ENCODE measurements around the gene LRRC4C. TPM values are rescaled to one million over a fixed set of nuclear protein-coding genes. Genes with fewer than 3 reads are reported as not detected.

LRRC4C gene
- total RNA-seq, 1 experiment from 2014 or later = 0.72 TPM

DNA sequence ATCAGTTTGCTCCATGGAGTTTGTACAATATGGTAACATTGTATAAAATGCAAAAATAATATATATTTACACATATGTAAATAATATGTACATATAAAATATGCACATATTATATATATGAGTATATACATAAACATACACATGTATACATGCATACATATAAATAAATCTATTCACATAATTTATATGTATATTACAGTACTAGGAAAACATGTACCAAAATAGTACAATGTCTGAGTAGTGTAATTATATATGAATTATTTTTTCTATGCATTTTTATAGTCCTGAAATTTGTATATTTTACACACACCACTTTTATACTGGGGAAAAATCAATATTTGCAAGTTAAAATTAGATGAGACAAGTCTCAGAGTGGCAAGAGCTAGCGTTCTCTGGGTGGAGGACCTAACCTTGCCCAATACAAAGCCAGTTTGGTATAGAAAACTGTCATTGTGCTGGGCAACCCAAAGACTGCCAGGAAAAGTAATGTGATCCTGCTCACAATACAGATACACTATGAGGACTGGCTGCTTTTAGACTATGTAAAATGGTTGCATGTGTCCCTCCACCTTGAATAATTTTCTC is 889.4 kb downstream of the LRRC4C start:
- H3K4me1 Mint-ChIP-seq = no peaks in the 10 kb centered on the region
- DNase-seq (ENCODE audit: low spot score) (no peak), ATAC-seq (no peak)
- no peaks in the 10 kb centered on the region for H3K36me3 Mint-ChIP-seq
- H3K27me3 Mint-ChIP-seq (ENCODE audit: low read depth) = no peaks in the 10 kb centered on the region
- ChIA-PET POLR2A (no interaction called here), CTCF (no interaction called here)
- H3K9me3 Mint-ChIP-seq = no peaks in the 10 kb centered on the region
- TF ChIP-seq TCF7 (CRISPR knock-in tag; IDR thresholded peaks at IDR 0.05; ENCODE audit: low read depth) (no peak), NFATC4 (CRISPR knock-in tag; IDR thresholded peaks at IDR 0.05) (no peak), FOXJ3 (CRISPR knock-in tag; IDR thresholded peaks at IDR 0.05; ENCODE audit: borderline replicate concordance) (no peak), ZNF219 (CRISPR knock-in tag; IDR thresholded peaks at IDR 0.05; ENCODE audit: borderline replicate concordance) (no peak), STAT6 (CRISPR knock-in tag; conservative IDR thresholded peaks at IDR 0.05; ENCODE audit: low read depth) (no peak), JUN (CRISPR knock-in tag; IDR thresholded peaks at IDR 0.05) (no peak), ZNF281 (CRISPR knock-in tag; IDR thresholded peaks at IDR 0.05) (no peak), NR2C2 (CRISPR knock-in tag; IDR thresholded peaks at IDR 0.05) (no peak), RORB (CRISPR knock-in tag; IDR thresholded peaks at IDR 0.05) (no peak), MXD4 (CRISPR knock-in tag; IDR thresholded peaks at IDR 0.05; ENCODE audit: borderline replicate concordance) (no peak), ATF6 (CRISPR knock-in tag; IDR thresholded peaks at IDR 0.05) (no peak), ZNF263 (CRISPR knock-in tag; IDR thresholded peaks at IDR 0.05; ENCODE audit: low read depth) (no peak), CREM (CRISPR knock-in tag; IDR thresholded peaks at IDR 0.05) (no peak)
- TF ChIP-seq, protein P1, sequence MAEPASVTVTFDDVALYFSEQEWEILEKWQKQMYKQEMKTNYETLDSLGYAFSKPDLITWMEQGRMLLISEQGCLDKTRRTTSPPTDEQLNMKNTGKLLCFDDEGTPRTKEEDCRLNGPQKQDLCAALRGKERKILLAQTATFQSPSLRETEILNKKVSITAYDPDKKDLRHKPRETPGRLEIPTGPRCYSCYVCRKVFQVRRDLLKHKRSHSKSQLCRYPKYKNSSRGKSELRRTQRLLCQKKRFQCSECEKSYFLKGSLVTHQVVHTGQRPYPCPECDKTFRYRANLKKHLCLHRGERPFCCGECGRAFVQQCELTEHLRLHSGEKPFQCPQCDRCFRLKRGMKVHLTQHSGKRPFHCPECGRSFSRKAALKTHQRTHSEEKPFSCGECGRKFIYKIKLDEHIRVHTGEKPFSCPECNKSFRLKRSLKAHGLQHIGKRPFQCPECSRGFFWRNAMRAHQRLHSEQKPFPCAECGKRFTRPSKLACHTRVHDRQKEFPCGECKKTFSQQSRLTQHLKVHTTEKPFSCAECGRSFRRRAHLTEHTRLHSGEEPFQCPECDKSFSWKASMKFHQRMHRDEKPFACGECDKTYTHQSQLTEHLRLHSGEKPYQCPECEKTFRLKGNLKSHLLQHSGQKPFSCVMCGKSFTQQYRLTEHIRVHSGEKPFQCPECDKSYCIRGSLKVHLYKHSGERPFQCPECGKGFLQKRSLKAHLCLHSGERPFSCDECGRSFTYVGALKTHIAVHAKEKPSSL (CRISPR knock-in tag; conservative IDR thresholded peaks at IDR 0.05) = no peak
- TF ChIP-seq, protein P2, sequence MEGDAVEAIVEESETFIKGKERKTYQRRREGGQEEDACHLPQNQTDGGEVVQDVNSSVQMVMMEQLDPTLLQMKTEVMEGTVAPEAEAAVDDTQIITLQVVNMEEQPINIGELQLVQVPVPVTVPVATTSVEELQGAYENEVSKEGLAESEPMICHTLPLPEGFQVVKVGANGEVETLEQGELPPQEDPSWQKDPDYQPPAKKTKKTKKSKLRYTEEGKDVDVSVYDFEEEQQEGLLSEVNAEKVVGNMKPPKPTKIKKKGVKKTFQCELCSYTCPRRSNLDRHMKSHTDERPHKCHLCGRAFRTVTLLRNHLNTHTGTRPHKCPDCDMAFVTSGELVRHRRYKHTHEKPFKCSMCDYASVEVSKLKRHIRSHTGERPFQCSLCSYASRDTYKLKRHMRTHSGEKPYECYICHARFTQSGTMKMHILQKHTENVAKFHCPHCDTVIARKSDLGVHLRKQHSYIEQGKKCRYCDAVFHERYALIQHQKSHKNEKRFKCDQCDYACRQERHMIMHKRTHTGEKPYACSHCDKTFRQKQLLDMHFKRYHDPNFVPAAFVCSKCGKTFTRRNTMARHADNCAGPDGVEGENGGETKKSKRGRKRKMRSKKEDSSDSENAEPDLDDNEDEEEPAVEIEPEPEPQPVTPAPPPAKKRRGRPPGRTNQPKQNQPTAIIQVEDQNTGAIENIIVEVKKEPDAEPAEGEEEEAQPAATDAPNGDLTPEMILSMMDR (IDR thresholded peaks at IDR 0.05) = no peak
- no peak overlapping the region for H3K4me3 Mint-ChIP-seq
- no peak overlapping the region for H3K27ac Mint-ChIP-seq
